Ectodermal cell (in vitro differentiated cells): ENCODE results near the gene PSEN2.
"Not testable (repeated sequence)": the region's sequence is repeated elsewhere in the genome, so short reads cannot be mapped to it uniquely, and the experiment has no call there.

Experiments
- H3K27ac ChIP-seq: 2 replicates; pipeline ENCODE4 v1.7.0; 2013; ENCODE audit warnings: mild to moderate bottlenecking, low read depth, low read length; ENCODE audit not compliant: insufficient read depth, poor library complexity, severe bottlenecking
- H3K27me3 ChIP-seq: 2 replicates; pipeline ENCODE4 v1.7.0; 2013; ENCODE audit warnings: mild to moderate bottlenecking, low read length; ENCODE audit not compliant: insufficient read depth, control insufficient read depth, poor library complexity, severe bottlenecking
- H3K36me3 ChIP-seq: one replicate; pipeline ENCODE4 v1.7.0; 2013; ENCODE audit warnings: low read length; ENCODE audit not compliant: control insufficient read depth, insufficient read depth
- H3K4me1 ChIP-seq: one replicate; pipeline ENCODE4 v1.7.0; 2013; ENCODE audit warnings: low read length; ENCODE audit not compliant: control insufficient read depth, insufficient read depth
- H3K4me3 ChIP-seq: 2 replicates; pipeline ENCODE4 v1.7.0; 2013; ENCODE audit warnings: low read depth, low read length, control low read depth; ENCODE audit not compliant: insufficient read depth
- H3K9me3 ChIP-seq: 2 replicates; pipeline ENCODE4 v1.7.0; 2013; ENCODE audit warnings: mild to moderate bottlenecking, low read length, moderate library complexity; ENCODE audit not compliant: control insufficient read depth
- WGBS, 2 experiments: methylation state at CpG; one replicate each; pipeline ENCODE4 v1.1.7; 2013; ENCODE audit warnings: missing lambda C conversion rate in 2 of 2; 5-methylcytosine and 5-hydroxymethylcytosine counted together

Gene PSEN2

DNA sequence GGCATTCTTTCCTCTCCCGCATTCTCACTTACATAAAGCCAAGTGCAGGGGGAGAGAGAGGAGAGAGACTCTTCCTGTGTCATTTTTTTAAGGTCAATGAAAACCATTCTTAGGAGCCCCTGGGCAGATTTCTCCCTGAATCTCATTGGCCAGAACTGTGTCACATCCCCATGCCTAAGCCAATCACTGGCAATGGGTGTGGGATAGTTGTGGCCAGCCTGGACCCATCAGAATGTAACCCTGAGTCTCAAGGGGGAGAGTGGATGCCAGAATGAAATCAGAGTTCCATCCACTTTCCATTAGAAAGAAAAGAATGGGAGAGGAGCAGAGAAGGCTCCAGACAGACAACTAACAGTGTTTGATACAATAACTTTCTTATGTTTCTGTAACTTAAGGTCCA is 38.5 kb downstream of the PSEN2 start:
- Histone ChIP-seq H3K27ac (no peak overlapping the region), H3K4me3 (no peak overlapping the region), H3K36me3 (no peaks in the 10 kb centered on the region), H3K4me1 (no peaks in the 10 kb centered on the region), H3K27me3 (no peaks in the 10 kb centered on the region), H3K9me3 (no peaks in the 10 kb centered on the region)
- WGBS, 2 experiments, result 92 to 100% methylated on average over 1 of the region's 1 CpG

DNA sequence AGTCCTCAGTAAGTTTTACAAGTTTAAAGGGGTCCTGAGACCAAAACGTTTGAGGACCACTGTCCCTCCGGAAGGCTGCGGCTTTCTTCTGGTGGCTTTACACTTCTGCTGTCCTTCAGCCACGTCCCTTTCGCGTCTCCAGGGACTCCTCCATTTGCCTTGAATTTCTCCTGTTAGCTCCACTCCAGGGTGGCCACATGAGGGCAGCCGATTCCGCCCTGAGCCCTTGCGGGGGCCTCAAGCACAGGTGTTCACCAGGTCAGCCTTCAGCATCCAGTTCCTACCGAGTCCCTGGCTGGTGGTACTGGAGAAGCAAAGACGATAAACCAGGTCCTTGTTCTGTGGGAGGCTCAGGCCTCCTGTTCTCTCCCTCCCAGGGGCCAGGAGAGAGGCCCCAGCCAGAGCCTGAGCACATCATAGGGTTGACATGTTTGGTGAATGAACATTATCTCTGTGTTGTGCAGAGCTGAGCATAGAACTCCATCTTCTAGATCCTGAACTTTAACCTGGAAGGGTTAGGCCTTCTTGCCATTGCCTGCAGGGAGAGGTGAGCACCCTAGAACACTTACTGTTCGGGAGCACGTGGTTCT is 42.3 kb downstream of the PSEN2 start:
- 56 to 62% methylated on average over 13 of the region's 13 CpGs for WGBS, 2 experiments
- H3K27me3 ChIP-seq, result no peaks in the 10 kb centered on the region
- H3K36me3 ChIP-seq, result no peaks in the 10 kb centered on the region
- H3K4me1 ChIP-seq, result no peaks in the 10 kb centered on the region
- H3K9me3 ChIP-seq, result no peaks in the 10 kb centered on the region
- no peak overlapping the region for H3K4me3 ChIP-seq
- no peak overlapping the region for H3K27ac ChIP-seq

DNA sequence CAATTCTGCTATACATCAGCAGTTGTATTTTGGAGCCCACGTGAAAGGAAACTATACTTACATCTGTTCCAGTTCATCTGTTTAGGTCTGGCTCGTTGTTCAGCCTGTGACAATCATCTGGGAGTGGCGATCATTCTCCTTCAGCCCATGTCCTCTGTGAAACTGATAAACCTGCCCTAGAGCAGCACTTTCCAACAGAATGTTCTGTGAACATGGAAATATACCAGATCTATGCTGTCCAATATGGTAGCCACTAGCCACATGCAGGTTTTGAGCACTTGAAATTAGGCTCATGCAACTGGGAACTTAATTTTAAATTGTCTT is 45.2 kb downstream of the PSEN2 start:
- Histone ChIP-seq H3K4me3 (no peak overlapping the region), H3K36me3 (no peaks in the 10 kb centered on the region), H3K9me3 (no peaks in the 10 kb centered on the region), H3K4me1 (no peaks in the 10 kb centered on the region), H3K27me3 (no peaks in the 10 kb centered on the region), H3K27ac (no peak overlapping the region)
- WGBS, 2 experiments, result 70 to 71% methylated on average over 3 of the region's 3 CpGs

DNA sequence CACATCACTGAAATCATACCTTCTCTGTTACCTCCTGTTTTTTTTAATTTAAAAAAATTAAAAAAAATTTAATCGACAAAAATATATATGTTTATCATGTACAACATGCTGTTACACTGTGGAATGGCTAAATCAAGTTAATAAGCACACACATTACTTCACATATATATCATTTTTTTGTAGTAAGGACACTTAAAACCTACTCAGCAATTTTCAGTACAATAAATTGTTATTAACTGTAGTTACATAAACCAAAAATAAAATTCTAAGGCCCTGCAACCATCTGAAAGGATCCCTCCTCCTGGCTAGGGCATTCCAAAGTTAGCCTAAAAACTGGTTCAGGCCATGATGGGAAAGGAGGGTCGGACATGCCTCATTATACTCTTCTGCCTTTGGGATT is 46.1 kb downstream of the PSEN2 start:
- H3K4me1 ChIP-seq, result no peaks in the 10 kb centered on the region
- H3K4me3 ChIP-seq, result no peak overlapping the region
- no peaks in the 10 kb centered on the region for H3K27me3 ChIP-seq
- no peaks in the 10 kb centered on the region for H3K9me3 ChIP-seq
- WGBS, 2 experiments, result 87 to 89% methylated on average over 1 of the region's 2 CpGs
- no peaks in the 10 kb centered on the region for H3K36me3 ChIP-seq
- no peak overlapping the region for H3K27ac ChIP-seq

GRCh38 chr1:226919587-226919986 is 49.2 kb downstream of the PSEN2 start:
- no peak overlapping the region for H3K27ac ChIP-seq
- H3K4me1 ChIP-seq, result no peaks in the 10 kb centered on the region
- 93 to 97% methylated on average over 4 of the region's 5 CpGs for WGBS, 2 experiments
- H3K36me3 ChIP-seq, result no peaks in the 10 kb centered on the region
- no peaks in the 10 kb centered on the region for H3K9me3 ChIP-seq
- H3K27me3 ChIP-seq, result no peaks in the 10 kb centered on the region
- H3K4me3 ChIP-seq, result no peak overlapping the region

- H3K4me1 ChIP-seq, result no peaks in the 10 kb centered on the region
- WGBS, 2 experiments, result 93 to 94% methylated on average over 1 of the region's 1 CpG
Measured at GRCh38 chr1:226919995-226920394, 49.6 kb downstream of the PSEN2 start.

GRCh38 chr1:226920446-226920894 is 50.1 kb downstream of the PSEN2 start:
- Histone ChIP-seq H3K27me3 (no peaks in the 10 kb centered on the region), H3K4me1 (no peaks in the 10 kb centered on the region), H3K9me3 (no peaks in the 10 kb centered on the region), H3K27ac (no peak overlapping the region), H3K4me3 (no peak overlapping the region), H3K36me3 (no peaks in the 10 kb centered on the region)
- 94 to 97% methylated on average over 2 of the region's 2 CpGs for WGBS, 2 experiments

More at GRCh38 chr1:226919995-226920394, 49.6 kb downstream of the PSEN2 start:
- Histone ChIP-seq H3K9me3 (no peaks in the 10 kb centered on the region), H3K36me3 (no peaks in the 10 kb centered on the region), H3K27me3 (no peaks in the 10 kb centered on the region), H3K27ac (no peak overlapping the region), H3K4me3 (no peak overlapping the region)

GRCh38 chr1:226921504-226921903 is 51.1 kb downstream of the PSEN2 start:
- H3K27ac ChIP-seq, result no peak overlapping the region
- H3K4me1 ChIP-seq, result no peaks in the 10 kb centered on the region
- no peaks in the 10 kb centered on the region for H3K9me3 ChIP-seq
- 91 to 93% methylated on average over 5 of the region's 5 CpGs for WGBS, 2 experiments
- no peaks in the 10 kb centered on the region for H3K27me3 ChIP-seq
- no peak overlapping the region for H3K4me3 ChIP-seq
- no peaks in the 10 kb centered on the region for H3K36me3 ChIP-seq

DNA sequence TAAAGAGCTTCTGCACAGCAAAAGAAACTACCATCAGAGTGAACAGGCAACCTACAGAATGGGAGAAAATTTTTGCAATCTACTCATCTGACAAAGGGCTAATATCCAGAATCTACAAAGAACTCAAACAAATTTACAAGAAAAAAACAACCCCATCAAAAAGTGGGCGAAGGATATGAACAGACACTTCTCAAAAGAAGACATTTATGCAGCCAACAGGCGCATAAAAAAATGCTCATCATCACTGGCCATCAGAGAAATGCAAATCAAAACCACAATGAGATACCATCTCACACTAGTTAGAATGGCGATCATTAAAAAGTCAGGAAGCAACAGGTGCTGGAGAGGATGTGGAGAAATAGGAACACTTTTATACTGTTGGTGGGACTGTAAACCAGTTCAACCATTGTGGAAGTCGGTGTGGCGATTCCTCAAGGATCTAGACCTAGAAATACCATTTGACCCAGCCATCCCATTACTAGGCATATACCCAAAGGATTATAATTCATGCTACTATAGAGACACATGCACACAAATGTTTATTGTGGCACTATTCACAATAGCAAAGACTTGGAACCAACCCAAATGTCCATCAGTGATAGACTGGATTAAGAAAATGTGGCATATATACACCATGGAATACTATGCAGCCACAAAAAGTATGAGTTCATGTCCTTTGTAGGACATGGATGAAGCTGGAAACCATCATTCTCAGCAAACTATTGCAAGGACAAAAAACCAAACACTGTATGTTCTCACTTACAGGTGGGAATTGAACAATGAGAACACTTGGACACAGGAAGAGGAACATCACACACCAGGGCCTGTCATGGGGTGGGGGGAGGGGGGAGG is 59.1 kb downstream of the PSEN2 start:
- H3K4me1 ChIP-seq, H3K36me3 ChIP-seq, H3K9me3 ChIP-seq, H3K4me3 ChIP-seq, H3K27ac ChIP-seq, H3K27me3 ChIP-seq: not testable (repeated sequence)
- 92 to 98% methylated on average over 2 of the region's 5 CpGs for WGBS, 2 experiments

DNA sequence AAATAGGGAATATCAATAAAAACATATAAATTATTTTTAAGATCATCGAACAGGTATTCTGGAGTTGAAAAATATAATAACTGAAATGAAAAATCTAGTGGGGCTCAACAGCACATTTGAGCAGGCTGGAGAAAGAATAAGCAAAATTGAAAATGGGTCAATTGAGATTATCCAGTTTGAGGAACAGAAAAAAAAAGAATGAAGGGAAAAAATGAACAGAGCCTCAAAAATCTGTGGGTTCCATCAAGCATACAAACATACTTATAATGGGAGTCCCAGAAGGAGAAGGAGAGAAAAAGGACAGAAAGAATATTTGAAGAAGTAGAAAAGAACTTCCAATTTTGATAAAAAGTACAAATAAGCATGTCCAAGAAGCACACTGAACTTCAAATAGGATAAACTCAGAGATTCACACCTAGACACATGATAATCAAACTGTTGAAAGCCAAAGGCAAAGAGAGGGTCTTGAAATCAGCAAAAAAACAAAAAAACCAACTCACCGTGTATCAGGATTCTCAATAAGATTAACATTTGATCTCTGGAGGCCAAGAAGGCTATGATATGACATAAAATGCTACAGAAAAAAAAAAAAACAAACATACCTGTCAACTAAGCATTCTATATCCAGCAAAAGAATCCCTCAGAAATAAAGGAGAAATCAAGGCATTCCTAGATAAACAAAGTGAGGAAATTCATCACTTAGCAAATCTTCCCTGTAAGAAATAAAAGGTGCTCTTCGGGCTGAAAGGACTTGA is 64.2 kb downstream of the PSEN2 start:
- H3K27ac ChIP-seq, result no peak overlapping the region
- H3K9me3 ChIP-seq, result no peaks in the 10 kb centered on the region
- 92 to 94% methylated on average over 2 to 3 of the region's 3 CpGs for WGBS, 2 experiments

More for the DNA sequence above, 64.2 kb downstream of the PSEN2 start:
- peaks cover 3% of the 10 kb centered on the region for H3K4me1 ChIP-seq
- no peak overlapping the region for H3K4me3 ChIP-seq
- no peaks in the 10 kb centered on the region for H3K36me3 ChIP-seq
- H3K27me3 ChIP-seq, result no peaks in the 10 kb centered on the region
